ENCODE data around the gene CAMTA1.
"Not testable (repeated sequence)": the region's sequence is repeated elsewhere in the genome, so short reads cannot be mapped to it uniquely, and the experiment has no call there.

The CAMTA1 gene

DNA sequence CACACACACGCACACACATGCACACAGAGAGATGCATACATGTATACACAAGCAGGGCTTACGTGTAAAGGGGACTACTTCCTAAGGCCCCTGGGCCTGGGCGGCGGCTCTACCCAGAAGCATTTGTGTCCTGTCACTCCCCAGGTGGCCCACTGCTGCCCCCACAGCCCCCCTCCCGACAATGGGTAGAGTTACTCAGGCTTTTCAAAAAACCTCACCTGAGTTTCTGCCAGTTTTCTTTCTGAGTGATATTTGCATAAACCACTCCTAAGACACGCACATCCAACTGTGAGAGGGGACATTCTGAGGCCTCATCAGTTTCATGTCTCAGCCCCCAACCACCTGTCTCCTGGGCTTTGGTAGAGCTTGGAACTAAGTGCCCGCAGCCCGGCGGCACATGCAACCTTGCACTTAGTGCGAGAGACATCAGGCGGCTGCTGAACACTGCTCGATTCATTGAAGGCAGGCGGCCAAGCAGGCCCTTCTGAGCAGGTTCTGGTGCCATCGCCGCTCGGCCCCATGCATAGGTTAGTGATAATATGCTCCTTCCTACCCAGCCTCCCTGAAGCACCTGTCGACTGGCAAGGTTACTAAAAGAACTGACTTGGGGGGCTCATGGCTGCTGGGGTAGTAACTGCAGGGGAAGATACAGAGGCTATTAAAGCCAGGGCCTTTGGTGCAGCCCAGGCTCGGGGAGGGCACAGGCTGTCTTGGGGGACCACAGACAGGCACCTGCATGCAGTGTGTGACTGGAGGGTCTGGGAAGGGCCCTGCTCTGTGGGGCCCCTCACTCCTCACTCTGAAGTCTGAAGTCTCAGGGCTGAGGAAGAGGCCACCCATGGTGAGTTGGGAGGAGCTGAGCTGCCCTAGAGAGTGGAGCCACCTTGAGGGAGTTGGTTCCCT is 621.6 kb downstream of the CAMTA1 start:
- DNase-seq: peak; percentile 19

DNA sequence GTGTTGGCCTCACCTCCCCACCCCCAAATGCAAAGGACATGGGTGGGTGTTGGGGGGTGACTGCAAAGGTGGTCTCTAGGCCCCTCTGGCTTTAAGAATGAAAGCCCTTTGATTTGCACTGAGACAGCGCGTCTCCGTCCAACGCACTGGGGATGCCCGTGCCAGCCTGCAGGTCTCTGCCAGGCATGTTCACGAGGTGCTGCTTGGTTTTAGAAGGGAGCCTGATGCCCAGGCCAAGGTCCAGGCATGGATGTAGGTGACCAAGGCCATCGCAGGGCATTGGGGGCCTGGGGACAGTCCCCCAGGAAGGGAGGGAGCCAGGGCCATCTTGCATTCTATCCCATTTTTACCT is 622.3 kb downstream of the CAMTA1 start:
- peak; percentile 19 for DNase-seq

DNA sequence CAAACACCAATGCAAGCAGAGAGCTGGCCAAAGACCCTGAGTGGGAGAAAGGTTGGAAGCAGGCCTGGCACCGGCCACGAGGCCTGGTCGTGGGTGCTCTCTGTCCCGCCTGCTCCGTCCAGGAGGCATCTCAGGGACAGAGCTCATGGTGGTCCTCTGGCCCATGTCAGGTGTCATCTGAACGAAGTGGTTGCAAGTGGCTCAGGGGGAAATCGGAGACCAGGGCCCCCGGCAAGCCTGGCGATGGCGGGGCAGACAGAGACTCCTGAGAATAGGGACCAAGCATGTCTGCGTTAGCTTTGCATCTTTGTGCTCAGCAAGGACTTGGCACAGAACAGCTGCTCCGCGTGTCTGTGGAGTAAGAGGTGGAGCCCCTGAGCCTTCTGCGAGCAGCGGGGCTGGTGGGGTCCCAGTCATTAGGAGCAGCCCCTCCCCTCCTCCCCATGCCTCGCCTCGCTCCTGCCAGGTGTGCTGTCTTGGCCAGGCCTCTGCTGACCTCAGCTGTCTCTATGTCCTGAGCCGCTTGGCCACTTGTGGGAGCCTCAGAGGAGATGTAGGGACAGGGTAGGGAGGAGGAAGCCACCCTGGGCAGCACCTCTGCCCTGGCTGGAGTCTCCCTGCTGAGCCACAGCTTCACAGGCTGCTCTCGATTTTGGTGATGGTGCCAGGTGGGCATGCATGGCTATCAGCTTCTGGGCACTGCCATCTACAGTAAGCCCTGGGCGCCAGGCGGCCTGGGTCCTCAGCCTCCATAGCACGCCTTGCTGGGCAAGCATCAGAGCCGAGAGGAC is 622.9 kb downstream of the CAMTA1 start:
- DNase-seq: peak; percentile 21

DNA sequence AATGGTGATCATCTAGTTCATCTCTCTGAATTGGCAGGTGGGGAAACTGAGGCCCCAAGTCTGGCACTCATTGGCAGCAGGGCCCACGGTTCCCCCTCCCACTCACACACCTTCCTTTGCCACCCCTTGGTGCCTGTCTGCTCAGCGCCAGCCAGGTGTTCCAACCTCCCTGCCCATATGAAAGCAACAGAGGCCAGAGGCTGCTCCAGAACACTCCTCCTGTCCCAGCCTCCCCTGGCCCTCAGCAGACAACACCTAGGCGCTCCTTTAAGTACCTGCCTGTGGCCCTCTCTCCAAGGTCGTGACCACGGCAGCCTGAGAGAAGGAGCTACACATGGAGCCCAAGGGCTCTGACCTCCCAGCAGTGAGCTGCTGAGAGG is 623.5 kb downstream of the CAMTA1 start:
- DNase-seq: no peak

DNA sequence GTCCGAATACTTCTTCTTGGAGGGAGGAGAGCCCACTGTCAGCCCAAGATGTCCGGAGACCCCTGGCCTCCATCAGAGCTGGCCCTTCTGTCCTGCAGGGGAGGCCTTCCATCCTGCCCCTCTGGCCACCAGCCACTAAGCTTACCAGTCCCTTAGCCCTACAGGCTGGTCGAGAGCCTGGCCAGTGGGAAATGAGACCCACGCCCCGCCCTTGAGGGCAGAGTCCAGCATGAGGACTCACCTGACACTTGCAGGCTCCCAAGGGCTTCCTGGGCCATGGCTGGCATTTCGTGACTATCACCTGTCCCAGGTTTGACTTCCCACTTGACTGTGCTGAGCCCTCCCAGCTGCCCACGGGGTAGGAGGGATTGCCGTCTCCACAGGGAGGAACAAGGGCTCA is 624.0 kb downstream of the CAMTA1 start:
- peak; percentile 11 for DNase-seq

DNA sequence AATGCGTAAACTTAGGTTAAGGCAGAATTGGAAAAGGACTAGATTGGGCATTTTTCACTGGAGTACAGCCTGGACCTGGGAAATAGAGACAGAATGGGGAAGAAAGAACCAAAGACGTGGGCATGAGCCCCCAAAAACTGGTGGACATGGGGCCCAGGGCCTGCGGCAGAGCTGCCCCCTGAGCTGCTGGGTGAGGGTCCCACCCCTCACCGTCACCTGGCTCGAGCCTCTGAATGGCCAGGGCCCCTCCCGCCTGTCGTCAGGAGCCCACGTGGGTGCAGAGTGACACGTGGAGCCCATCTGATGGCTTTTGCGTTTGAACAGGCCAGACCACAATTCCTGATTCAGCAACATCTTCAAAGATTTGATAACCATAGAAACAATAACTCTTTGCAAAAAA is 624.9 kb downstream of the CAMTA1 start:
- DNase-seq: no peak

DNA sequence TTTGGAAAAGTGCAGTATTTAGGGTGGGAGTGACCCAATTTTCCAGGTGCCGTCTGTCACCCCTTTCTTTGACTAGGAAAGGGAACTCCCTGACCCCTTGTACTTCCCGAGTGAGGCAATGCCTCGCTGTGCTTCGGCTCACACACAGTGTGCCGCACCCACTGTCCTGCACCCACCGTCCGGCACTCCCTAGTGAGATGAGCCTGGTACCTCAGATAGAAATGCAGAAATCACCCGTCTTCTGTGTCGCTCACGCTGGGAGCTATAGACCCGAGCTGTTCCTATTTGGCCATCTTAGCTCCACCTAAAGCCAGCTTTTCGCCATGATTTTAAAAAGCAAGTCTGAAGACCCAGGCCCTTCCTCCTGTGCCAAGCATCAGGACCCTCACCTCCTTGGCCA is 632.4 kb downstream of the CAMTA1 start:
- not testable (repeated sequence) for DNase-seq

DNA sequence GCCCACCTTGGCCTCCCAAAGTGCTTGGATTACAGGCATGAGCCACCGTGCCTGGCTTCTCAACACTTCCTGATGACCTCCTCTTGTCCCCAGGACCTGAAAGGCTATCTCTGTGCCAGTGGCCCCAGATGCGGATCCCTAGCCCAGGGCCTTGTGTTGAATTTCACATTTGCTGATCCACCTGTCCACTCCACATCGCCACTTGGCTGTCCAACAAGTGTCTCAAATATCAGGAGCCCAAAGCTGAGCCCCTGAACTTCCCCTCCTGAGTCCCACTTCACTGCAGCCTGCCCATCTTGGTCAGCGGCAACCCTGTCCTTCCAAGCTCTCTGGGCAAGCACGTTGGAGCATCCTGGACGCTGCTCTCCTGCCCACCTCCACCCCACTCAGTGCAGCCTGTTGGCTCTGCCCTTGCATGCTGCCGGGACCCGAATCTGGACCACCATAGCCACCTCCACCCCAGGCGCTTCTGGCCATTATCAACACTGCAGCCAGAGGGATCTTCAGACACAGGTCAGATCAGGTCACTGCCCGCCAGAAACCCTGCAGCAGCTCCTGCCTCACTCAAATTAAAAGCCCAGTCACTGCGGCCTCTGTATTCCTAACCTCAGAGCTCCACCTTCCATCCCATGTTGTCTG is 633.3 kb downstream of the CAMTA1 start:
- no peak for DNase-seq

DNA sequence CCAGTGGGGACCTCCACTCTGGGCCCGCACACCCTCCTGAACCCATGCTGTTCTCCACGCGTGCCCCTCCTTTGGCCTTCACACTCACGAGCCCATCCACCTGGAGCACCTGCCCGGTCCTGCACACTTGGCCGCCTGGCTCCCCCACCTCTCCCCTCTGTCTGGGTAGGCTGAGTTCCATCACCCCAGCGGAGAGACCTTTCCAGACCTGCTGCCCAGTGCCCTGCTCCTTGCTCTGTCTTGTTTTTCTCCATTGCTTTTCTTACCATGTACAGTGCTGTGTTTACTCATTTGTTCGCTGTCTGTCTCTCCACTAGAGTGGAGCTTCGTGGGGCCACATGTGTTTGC is 634.8 kb downstream of the CAMTA1 start:
- DNase-seq: no peak

DNA sequence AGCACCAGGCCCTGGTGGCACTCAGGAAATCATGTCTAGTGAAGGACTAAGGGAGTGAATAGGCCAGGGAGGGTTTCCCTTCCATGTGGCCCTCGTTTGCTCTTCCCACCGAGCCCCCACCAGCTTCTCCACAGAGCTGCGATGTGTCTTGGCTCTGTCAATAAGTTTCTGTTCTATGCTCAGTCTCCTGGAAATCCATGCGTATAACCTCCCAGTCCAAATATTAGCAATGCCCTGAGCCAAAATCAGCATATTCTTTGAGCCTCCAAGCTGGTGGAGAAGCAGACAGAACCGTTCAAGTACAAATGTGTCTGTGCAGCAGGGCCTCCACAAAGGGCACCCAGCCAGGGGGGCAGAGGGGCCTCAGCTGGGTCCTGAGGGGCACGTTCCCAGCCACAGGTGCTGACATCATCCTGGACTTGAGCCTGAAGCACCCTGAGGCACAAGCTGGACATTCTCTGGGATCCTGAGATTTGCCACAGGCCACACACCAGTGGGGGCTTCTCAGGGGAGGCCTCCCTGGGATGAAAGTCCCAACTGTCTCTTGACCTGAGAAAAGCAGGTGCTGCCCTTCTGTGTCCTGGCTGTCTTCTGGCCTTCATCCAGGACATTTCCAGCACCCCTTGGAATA is 635.3 kb downstream of the CAMTA1 start:
- no peak for DNase-seq

DNA sequence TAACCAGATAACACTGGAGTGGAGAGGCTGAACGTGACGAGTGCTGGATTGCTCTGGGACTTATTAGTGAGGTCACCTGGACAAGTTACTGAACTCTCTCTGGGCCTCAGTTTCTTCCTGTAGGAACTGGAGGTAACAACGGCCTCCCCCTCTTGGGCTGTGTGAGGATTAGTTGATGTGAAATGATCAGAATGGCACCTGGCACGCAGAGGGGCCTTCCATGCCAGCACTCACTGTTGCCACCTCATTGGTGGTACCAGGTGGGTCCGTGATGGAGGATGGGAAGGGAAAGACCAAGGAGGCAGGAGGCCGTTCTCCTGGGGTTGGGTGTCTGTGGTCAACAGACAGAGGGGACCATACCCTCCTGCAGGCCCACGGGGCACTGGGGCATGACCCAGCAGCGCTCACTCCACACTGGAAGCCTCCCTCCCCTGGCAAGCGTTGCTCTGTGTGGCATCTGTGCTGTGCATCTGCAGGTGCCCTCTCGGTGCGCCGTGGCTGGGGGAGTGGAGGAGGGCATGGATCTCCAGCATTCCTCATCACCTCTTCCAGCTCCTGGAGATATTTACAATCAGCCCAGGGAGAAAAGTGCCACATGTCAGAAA is 636.3 kb downstream of the CAMTA1 start:
- peak; percentile 15 for DNase-seq

DNA sequence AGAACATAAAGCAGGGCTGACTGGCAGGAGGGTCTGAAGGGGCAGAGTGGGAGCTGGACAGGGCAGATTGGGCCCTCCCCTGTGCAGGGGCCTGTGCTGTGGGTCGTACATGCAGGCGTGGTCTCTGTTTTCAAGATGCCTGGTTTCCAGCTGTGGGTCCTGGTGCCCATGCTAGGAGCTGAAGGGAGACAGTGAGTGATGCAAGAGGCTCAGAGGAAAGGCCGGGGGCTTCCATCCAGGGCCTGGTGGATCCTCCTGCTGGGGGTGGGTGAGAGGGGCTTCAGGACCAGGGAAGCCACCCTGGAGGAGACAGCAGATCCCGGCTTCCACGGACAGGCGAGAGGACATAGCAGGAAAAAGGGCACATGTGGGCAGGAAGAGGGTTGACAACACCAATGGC is 636.8 kb downstream of the CAMTA1 start:
- DNase-seq: no peak

DNA sequence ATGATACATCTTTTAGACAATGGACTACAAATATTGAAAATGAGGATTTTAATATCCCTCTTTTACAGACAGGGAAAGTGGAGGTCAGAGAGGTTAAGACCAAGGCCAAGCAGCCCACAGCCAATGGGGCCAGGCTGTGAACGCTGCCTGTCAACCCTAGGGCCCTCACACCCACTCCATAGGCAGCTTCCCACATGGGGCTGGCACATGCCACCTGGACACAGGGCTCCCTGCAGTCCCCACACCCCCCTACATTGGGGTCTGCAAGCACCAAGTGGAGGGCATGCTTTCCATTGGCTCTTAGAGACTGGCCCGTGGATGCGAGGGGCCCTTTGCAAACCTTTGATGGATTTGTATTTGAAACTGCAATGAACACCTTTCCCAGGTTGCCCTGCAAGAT is 637.3 kb downstream of the CAMTA1 start:
- no peak for DNase-seq

DNA sequence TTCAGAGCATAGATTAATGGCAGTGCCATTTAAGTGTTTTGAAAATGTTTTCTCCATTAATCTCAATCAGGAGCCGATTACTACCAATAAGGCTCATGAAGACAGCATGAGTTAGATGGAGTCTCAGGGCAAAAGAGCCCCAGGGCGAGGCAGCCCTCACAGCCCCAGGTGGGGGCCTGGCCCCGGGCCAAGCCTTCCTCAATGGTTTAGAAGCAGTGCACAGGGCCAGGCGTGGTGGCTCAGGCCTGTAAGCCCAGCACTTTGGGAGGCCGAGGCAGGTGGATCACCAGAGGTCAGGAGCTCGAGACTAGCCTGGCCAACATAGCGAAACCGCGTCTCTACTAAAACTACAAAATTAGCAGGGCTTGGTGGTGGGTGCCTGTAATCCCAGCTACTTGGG is 637.7 kb downstream of the CAMTA1 start:
- DNase-seq: peak; percentile 6

DNA sequence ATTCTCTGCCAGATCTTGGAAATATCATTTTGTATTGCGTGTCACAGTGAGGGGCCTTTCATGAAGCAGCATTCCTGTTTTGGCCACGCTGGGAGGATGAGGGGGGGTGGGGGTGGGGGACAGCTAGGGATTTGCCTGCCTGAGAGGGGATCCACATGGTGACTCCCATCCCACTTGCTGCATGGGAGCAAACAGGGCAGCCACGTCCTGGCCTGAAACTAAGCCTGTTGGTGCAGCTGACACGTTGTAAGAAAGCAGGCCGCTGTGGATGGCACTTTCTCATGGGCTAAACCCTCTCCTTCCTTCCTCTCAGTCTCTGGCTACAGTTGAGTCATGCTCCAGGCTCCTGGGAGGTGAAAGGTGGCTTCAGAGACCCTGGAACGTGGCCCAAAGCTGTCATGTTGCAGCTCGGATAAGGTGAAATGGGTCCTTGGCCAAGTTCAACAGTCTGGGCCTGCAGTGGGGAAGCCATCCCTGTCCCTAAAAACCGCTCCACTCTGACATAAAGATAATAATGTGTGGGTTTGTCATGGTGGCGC is 639.2 kb downstream of the CAMTA1 start:
- no peak for DNase-seq

DNA sequence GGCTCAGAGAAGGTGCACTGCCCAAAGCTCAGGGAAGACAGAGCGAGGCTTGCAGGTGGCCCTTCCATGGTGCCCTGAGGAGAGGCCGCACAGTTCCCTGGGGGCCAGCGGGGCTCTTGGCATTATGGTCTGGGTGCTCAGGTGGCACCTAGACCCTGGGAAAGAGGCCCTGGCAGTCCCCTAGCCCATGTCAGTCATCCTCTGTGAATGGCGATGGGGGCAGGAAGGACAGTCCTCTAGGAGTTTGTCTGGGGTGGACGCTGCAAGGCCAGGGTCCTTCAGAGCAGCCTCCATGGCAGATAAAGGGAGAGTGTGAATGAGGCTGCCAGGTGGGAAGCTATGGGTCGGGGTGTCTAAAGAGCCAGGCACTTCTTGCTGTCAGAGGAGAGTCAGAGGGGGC is 640.0 kb downstream of the CAMTA1 start:
- DNase-seq: no peak

DNA sequence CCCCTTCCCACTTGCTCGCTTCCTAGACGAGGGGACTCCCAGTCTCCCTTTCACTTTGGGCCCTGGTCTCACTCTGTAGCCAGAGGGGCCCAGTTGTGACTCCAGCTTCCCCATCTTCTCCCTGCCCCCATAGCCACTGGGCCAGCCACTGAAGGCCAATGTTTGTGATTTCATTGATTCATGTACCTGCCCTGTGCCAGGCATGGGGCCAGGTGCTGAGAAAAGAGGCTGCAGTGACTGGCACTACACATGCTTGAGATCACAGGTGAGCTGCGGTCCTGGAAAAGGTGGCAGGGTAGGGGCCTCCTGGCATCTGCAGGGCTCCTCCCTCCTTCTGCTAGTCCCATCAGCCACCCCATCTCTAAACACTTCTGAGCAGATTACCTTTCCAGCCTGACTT is 640.5 kb downstream of the CAMTA1 start:
- no peak for DNase-seq

DNA sequence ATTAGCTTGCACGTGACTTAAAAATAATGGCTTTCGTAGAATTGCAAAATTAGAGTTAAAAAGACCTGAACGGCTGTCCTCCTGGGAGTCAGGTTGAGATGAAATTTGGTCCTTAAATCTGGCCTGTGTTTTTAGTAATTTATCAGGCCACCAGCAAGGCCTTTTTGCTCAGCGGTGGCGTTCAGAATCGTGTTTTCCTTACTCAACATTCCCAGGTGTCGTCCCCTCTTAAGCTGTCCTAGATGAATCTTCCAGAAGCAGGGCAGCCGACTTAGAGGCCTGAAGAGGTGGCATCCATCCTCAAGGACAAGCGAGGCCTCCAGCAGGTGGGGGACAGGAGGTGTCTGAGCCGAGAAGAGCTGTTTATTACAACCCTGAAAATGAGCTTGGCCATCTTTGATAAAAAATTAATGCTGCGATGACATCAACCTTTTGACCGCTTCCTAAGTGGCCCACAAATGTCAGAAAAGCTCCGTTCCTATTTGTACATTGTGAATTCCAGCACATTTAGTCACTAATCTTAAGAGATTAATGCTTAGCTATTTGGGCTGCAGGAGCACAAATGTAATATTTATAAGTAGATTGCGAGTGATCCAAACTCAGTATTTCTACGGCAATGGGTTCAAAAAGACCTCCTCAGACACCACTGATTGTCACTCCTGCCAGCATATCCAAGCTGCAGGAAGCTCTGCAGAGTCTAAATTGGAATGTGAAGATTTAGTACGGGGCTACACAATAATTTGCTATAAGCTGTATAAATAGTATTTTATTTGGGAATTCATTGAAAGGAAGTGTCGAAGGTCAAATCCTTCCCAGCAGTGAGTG is 641.7 kb downstream of the CAMTA1 start:
- DNase-seq: no peak

DNA sequence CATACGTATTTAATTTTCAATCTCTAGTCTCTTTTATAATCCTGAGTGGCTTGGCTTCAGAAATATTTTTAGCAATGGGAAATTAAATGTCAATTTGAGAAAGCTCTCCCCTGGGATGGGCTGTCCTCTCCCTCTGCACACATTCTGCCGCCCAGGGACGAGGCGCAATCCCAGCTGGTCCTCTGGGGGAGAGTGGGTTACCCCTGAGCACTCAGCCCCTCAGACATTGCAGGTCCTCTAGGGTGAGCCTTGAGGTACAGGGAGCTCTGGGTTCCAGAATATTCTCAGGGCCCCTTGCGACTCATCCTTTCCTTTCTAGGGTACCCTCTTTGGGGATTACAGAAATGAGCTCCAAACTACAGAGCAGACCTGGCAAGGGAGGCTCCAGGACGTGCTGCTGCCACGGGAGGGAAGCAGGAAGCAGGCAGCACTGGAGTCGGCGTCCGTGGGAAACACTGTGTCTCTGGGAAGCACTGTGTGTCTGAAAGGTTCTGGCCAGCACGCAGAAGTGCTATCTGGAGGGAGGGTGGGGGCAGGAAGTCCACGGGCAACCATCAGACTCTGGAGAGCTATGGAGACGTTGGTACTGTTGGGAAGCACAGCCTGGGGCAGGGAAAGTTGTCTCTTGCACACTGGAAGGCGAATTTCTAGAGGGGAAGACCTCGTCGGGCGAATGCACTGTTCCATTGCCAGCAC is 642.5 kb downstream of the CAMTA1 start:
- DNase-seq: no peak

DNA sequence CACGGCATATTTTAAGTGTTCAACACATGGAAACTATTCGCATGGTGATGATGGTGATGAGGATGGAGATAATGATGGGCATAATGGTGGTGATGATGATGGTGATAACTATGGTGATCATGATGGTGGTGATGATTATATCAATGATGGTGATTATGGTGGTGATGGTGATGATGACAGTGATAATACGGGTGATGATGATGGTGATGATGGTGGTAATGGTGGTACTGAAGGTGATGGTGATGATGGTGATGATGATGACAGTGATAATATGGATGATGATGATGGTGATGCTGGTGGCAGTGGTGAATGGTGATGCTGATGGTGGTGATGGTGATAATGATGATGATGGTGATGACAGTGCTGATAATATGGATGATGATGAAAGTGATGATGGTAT is 644.0 kb downstream of the CAMTA1 start:
- no peak for DNase-seq

DNA sequence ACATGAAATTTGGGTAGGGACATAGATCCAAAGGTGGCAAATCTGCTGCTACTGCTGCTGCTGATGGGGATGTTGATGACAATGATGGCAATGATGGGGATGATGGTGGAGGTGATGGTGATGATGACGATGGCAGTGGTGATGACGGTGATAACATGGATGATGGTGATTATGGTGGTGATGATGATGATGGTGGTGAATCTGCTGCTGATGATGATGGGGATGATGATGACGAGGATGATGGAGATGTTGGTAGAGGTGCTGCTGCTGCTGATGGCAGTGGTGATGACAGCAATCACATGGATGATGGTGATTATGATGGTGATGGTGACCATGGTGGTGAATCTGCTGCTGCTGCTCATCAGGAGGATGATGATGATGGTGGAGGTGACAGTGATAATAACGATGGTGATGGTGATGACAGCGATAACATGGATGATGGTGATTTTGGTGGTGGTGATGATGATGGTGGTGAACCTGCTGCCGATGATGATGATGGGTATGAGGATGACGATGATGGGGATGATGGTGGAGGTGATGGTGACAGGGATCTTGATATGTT is 644.9 kb downstream of the CAMTA1 start:
- DNase-seq: no peak
